Measurements from ENCODE around the gene CARD8.

Gene CARD8

GRCh38 chr19:48169939-48170803 is 85.5 kb downstream of the CARD8 start, which contains the start of the genes LIG1 and ZSWIM9:
LIG1 (minus strand) TSS chr19:48170344; CDS start chr19:48165566, 4,778 bp downstream.
ZSWIM9 (plus strand) TSS chr19:48170680; CDS start chr19:48171803, 1,123 bp downstream.
- DNase-seq = peak; percentile 97

- DNase-seq = peak; percentile 48
These were observed 86.2 kb downstream of the CARD8 start for GRCh38 chr19:48169578-48169938.

- DNase-seq = no peak
These were observed 87.0 kb downstream of the CARD8 start for GRCh38 chr19:48168689-48169088.

GRCh38 chr19:48158210-48158790 is 97.4 kb downstream of the CARD8 start:
- no peak for DNase-seq

Data from fibroblast of skin of abdomen (primary cell).